NCI-H1105 treated with DMSO at 0.1 percent for 48 hours (cell line): ENCODE data around the gene SYT7.
"Not testable (repeated sequence)": the region's sequence is repeated elsewhere in the genome, so short reads cannot be mapped to it uniquely, and the experiment has no call there.

Experiments
- DNase-seq: peaks from one replicate; lab custom pipeline; 2025; lab: John Stamatoyannopoulos, UW

SYT7 gene

DNA sequence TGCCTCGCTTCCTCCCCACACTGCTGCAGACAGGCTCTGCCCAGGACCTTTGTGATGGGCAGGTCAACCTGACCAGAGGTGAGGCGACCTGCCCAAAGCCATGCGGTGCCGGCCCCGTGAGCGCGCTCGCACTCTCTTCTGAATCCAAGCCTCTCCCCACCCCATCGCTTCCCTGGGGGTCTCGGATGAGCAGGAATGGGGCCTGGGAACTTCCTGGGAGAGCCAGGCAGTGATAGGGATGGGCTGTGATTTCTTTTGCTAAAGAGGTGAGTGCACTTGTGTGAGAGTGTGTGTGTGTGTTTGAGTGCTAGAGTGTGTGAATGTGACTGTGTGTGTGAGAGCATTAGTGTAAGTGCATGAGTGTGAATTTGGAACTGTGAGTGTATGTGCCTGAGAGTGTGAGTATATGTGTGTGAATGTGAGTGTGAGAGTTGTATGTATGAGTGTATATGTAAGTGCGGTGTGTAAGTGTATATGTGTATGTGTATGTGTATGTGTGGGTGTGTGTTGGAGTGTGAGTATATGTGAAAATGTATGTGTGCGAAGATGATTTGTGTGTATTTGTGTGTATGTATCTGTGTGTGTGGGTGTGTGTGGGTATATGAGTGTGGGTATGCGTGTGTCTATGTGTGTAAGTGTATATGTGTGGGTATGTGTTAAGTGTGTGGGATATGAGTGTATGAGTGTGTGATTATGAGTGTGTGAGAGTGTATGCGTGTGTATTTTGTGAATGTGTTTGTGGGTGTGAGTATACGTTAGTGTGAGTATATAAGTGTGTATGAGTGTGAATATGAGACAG lies 84.1 kb downstream of the SYT7 start:
- DNase-seq = no peak

DNA sequence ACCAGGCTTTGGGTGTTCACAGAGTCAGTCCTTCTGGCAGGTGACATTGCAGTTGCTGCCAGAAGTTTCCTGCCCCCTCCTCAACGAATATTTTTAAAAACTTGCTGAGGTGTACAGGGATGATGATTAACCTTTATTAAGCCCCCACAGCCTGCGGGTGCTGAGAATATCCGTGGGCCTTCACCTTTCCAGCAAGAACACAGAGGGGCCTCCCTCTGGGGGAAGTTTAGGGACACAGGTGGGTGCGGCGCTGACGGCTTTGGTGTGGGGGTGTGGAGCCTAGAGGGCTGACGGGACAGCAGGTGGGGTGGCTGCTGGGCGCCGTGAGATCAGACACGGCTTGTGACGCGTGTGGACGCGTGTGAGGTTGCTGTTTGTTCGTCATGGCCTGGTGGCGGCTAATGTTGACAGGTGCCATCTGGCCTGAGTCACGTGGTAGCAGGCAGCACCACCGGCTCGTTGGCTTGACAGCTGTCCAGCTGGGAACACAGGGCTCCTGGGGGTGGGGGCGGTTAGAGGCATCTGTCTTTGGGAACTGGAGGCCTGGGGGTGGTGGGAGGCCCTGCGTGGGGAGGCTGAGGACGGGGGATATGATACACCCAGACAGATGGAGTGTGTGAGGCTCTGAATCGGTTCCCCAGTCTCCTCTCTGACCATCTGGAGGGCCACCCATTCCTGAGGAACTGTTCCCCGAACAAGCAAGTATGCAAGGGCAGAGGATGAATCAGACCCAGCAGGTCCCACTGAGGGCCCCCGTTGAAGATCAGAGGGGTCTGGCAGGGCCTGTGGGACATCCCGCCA lies 84.9 kb downstream of the SYT7 start:
- DNase-seq = peak; percentile 44

DNA sequence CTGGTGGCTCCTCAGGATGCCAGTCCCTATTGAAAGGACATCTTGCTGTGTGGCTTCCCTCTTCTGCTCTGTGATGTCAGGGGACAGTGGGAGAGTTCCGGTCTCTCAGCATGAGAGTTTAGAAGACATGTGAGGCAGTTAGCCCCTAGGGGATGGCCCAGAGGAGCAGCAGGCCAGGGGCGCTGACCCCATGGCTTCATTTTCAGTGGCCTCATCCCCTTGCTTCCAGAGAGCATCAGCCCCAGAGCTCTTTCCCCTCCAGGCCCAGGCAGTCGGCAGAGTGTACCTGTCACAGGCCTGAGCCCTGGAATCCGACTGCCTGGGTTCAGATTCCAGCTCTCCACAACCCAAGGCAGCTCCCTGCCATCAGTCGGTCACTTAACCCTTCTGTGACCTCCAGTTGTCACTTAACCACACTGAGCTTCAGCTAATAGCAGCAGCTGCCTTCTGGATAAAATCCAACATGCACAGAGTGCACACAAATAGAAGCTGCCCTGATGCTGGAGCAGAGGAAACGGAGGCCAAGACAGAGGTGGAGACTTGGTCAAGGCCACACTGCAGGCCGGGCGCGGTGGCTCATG lies 86.4 kb downstream of the SYT7 start:
- no peak for DNase-seq

DNA sequence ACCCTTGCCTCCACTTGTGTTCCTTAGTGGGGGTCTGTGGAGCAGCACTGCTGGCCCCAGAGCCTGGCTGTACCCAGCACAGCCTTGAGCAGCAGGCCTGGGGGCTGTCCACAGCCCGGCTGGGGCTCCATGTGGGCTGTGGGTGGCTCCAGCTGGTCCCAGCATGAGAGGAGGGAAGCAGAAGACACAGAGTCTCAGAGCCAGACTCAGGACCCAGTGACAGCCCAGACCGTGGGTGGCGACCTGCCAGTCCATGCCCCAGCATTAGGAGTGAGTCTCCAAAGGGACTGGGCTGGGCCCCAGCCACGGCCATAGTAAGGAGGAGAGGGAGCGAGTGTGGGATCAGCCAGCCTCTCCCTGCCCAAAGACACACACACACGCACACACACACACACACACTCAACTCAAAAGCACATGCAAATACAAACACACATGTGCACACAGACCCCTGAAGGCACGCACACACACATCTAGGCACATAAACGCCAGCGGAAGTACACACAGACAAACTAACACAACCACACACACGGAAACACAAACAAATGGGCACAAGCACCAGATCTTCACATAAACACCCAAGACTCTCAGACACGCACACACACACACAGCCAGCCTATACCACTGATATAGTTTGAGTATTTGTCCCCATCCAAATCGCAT lies 89.0 kb downstream of the SYT7 start:
- DNase-seq = no peak

DNA sequence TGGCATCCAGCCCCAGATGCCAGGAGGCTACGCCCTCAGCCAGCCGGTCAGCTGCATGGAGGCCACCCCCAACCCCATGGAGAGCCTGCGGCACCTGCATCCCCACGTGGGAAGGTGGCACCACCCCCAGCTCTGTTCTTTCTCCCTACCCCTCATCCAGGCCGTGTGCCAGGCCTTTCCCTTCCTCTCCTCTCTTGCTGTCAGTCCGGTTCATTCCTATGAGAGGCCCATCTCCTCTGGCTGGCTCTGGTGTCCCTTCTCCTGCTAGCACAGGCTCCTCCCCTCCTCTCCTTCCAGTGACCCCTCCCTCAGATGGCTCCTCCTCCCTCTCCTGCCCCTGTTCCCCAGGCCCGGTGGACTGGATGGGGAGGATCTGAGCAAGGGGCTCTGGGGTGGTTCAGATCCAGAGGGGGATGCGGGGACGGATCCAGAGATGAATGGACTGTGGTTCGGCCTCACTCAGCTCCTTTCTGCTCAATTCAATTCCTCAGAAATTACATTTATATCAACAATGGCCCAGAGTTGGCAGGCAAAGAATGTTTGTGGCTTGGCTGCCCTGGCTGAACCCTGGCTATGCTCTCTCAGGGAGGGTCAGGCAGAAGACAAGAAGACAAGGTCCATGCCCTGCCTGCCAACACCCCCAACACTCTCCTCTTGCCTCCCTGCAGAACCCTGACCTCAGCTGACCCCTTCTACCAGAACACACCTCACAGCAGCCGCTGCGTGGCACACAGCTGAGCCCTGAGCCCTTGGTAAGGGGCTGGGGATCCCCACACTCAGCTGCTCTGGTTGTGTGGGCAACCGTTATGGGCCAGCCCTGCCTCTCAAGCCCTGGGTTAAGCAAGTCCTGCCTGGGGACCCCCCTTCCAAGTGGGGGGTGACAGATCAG lies 90.8 kb downstream of the SYT7 start:
- DNase-seq = no peak

DNA sequence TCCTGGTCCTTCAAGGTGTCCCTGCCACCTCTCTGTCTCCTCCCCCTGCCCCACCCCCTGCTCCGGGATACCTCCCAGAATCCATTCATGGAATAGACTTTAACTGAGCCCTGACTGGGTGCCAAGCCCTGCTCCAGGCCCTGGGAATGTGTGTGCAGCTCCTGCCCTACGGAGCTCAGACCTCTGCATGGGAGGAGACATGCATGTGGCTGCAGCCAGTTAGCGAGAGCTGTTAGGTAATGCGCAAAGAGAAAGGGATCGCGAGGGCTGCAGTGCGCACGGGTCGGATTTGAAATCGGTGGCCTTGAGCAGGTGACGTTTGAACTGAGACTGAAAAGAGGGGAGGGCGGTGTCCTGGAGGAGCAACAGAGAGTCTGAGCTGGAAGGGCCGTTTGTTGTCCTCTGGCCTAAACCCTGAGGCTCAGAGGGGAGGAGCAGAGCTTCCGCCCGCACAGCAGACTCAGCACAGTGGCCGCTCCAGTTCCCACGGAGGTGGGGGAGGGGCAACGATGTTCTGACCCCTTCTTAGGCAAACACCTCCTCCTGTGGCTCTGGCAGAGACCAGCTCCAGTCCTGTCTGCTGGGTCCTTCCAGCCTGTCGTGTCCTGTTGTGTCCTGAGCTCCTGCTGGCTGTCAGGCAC lies 92.1 kb downstream of the SYT7 start:
- no peak for DNase-seq

DNA sequence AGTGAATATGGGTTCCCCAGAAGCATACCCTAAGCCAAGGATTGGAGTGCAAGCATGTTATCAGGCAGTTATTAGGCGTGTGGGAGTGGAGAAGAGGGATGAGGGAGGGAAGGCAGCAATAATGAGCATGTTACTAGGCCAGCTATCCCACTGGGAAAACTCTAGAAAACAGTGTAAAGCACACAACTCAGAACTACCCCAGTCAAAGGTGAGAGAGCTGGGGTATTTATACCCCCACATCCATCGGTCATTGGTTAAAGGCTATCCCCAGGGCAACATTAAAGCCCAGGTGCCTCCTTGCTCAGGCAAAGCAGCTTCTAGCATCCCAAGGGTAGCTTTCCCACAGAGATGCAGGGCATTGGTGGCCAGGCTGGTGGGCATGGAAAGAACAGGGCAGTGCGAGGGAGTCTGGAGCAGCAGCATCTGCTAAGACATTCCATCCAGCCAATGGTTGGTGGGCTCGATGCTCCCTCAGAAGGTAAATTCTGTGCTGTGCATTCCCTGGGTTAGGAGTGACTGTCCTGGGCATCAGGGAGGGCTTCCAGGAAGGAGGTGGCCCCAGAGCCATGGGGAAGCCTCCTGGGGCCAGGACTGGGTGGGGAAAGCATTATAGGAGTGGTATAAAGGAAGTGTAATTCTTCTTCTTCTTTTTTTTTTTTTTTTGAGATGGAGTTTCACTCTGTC lies 93.4 kb downstream of the SYT7 start:
- DNase-seq = no peak

DNA sequence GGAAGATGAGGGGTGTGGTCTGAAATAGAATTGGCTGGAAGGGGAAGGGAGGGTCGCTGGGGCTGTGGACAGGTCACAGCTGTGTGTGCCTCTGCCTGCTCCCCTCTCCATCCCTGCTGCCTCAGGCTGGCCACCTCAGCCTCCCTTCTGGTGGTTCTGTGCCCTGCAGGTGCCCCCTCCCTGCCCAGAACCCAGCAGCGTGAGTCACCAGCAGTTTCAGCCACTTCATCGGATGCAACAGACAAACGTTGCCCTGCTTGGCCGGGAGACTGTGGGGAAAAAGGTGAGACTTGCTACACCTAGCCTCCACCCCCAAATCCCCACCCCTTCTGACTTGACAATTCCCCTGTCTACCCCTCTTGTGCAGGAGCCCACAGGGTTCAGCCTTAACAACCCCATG lies 94.1 kb downstream of the SYT7 start:
- no peak for DNase-seq

DNA sequence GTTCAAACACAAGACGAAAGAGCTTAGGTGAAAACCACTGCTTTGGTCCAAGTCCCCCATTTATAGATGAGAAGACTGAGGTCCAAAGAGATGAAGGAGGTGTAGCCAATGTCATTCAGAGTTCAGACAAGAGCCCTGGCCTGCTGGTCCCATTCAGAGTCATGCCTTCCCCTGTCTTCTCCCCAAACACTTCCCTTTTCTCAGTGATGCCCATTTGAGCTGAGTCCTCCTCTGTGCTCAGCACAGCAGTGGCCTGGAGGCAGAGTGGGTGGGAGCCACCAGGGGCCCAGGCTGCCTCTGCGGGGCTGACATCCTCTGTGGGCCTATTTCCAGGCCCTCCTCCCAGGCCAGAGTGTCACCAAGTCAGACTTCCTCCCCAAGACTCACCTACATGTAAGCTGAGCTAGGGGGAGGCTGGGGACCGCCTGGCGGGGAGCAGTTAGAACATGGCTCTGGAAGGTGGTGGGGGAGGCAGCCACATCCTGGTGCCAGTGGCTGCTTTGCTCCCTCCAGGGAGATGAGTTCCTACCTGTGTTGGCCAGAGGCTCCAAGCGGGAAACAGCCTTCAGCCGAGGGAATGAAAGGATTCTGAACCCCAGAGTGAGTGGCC lies 94.8 kb downstream of the SYT7 start:
- DNase-seq = no peak

DNA sequence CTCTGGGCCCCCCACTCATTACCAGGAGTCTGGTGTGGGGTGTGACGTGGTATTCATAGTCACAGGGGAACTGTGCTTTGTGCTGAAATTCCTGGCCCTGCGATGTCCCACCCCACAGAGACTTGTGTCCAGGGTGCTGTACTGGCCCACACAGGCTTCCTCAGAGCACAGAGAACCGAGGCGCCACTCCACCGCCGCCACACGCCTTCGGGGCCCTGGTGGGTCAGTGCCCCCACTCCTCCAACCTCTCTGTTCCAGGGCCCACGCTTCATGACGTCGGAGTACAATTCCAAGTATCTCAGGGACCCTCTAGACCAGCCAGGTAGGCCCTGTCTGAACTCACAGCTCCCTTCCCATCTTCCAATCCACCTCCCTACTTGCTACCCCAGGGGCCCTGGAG lies 95.8 kb downstream of the SYT7 start:
- DNase-seq = no peak

DNA sequence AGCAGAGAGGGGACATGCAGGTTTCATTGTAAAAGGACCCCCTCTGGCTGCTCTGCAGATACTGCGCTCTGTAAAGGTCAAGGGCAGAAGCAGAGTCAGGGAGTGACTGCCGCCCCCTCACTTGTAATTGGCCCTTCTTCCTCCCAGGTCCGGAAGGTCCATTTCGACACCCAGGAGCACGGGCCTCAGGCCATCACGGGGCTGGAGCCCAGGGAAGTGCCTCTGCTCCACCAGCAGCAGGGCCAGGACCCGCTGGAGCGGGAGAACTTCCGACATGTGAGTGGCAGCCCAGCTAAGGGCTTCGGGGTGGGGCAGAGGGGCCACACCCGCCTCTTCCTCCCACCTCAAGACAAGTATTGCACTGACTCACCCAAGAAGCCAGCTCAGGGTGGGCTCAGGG lies 96.3 kb downstream of the SYT7 start:
- DNase-seq = no peak

DNA sequence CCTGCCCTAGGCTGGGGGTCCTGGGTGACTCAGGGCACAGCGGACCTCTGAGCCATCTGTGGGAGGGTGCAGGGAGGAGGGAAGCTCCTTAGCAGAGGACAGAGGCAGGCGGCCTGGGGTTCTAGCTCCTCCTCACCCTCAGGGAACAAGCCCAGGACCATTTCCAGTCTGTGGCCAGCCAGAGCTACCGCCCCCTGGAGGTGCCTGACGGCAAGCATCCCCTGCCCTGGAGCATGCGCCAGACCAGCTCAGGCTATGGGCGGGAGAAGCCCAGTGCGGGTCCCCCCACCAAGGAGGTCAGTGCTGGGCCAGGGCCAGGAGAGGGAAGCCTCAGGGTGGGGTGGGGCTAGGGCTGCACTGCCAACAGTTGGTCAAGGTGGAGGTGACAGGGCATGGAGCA lies 98.4 kb downstream of the SYT7 start:
- no peak for DNase-seq

DNA sequence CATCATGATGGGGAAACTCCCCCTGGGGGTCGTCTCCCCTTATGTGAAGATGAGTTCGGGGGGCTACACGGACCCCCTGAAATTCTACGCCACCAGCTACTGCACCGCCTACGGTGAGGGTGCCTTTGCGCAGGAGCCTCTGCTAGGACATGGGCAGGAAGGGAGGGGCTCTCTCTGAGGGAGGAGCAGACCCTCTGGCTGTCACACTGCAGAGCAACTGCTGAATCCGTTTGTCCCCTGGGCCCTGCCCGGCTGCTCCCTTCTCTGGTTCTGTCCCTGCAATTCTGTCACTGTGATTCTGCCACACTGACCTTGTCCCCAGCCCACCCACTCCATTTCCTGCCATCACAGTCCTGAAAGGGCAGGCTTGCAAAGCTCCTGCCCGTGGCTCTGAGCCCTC lies 99.1 kb downstream of the SYT7 start:
- no peak for DNase-seq

DNA sequence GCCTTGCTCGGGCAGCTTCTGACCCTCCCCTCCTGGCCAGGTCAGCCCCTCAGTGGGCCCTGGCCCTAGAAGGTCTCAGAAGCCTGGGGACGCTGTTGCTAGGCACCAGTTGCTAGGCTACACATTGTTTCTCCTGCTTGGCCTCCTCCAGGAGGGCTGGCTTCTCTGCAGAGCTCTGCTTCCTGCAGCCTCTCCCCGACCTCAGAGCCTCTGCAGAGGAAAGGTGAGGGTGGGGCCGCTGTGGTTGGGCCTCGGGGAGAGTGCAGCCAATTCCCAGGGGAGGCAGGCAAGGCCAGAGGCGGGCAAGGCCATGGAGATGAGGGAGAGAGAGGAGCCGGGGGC lies 99.9 kb downstream of the SYT7 start:
- DNase-seq = peak; percentile 83

DNA sequence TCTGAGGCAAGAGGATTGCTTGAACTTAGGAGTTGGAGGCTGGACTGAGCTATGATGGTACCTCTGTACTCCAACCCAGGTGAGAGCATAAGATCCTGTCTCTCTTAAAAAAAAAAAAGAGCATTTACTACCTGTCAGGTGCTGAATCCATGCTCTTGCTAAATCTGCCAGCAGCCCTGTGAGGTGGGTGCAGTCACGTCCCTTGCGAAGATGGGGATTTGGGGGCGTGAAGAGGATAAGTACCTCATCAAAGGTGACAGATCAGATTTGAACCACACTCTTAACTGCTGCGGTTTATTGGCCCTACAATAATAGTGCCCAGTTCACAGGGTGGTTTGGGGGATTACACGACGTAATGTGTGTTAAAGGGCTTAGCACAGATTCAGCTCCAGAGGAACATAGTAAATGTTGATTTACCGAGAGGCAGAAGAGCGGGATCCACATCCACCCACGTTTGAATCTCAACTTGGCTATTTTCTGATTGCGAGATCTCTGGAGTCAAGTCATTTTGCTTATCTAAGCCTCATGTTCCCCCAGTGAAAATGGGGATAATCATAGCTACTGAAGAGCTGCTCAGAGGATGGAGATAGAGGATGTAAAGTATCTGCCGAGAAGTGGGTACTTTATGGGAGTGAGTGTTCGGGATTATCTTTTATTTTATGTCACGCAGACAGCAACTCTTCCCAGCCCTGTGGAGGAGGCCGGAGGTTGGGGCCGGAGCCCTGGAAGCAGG lies 100.4 kb downstream of the SYT7 start:
- DNase-seq = no peak

DNA sequence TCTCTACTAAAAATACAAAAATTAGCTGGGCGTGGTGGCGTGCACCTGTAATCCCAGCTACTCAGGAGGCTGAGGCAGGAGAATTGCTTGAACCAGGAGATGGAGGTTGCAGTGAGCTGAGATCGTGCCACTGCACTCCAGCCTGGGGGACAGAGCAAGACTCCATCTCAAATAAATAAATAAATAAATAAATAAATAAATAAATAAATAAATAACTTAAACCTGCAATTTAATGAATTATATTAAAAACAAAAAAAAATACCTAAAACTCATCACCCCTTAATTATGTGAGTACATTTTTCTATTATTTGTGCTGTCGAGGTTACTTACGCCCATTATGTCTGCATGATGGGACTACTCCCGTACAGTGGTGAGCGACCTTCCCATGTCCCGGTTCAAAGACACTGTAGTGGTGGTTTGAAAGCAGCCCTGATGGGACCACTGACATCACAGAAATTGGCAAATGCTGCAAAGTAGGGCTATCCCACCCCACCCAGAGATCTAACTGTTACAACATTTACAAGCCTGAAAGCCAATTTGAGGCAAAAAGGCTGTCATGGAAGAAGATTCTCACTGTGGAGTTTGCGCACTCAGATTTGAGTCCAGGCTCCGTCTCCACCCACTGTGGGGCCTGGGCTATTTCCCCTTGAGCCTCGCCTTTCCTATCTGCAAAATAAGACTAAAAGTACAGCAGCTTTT lies 101.4 kb downstream of the SYT7 start:
- not testable (repeated sequence) for DNase-seq

DNA sequence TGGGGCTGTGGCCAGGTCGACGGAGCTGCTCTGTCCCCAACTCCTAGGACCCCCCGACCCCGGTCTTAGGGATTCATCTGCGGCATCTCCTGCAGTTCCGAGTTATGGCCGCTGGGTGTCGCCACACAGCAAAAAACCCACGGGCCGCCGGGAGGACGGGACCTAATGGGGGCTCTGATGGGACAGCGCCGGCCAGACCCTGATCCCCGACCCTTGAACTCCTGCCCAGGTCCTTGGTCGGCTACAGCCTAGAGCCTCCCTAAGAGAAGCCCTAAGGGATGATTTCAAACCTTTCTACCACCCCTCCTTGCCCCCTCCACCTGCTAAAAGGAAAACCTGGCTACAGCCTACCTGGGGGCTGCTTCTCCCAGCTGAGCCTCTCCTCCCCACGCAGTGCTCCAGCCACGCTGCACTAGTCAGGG lies 103.1 kb downstream of the SYT7 start:
- peak; percentile 5 for DNase-seq

DNA sequence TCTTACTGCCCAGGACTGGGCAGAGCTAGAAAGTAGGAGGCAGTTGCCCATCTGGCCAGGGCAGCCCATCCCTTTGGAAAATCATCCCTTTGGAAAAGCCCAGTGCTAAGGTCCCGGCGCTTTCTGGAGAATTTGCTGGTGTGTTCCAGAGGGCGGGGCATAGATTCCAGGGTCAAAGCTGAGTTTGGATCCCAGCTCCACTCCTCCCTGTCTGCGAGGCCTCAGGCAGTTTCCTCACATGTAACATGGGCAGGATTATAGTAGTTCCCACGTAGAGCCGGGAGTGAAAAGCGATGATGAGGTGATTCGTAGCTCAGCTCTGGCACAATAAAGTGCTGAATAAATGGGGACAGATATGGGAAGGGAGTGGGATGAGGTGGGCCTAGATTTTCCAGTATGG lies 103.8 kb downstream of the SYT7 start:
- no peak for DNase-seq

DNA sequence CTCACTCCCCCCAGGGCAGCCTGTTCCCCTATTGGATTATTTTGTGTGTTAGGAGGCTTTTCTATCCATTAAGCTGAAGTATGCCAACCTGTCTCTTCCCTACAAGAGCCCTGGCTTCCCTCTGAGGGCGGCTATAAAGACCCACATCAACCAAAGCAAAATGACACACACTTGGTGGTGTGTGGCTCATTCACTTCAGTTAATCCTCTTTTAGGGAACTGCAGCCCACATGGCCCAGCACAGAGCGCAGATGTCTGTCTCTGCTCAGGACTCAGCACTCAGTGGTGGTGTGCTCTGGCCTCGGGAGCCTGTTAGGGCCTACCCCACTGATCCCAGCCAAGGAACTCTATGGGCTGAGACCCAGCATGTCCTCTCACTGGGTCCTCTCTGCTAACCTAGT lies 104.5 kb downstream of the SYT7 start:
- DNase-seq = no peak
